Coronary artery (tissue), 2 donors: ENCODE results near the gene TTC7B.

ENCODE experiments used
- DNase-seq: peaks from one replicate; pipeline ENCODE4 v3.0.0-alpha.2; 2017; ENCODE audit warnings: low spot score
- H3K27ac ChIP-seq, 2 donors: fragments of 200-600 bp; sonication (generic); one replicate each; pipeline ENCODE4 v1.5.1; 2016 to 2019
- H3K4me3 ChIP-seq: fragments of 200-600 bp; sonication (generic); 2 replicates; pipeline ENCODE4 v1.5.1; 2016; ENCODE audit warnings: mild to moderate bottlenecking, moderate library complexity
- CTCF ChIP-seq: fragments of 200-600 bp; sonication (generic); IDR thresholded peaks from one replicate; pipeline ENCODE4 v1.5.1; 2019; ENCODE audit warnings: antibody characterized with exemption

Gene TTC7B

GRCh38 chr14:90704738-90705392, 111.4 kb downstream of the TTC7B start:
- Histone ChIP-seq H3K27ac (no peak overlapping the region), H3K4me3 (no peak overlapping the region)
- TF ChIP-seq CTCF = no peak
- DNase-seq = no peak

GRCh38 chr14:90703841-90704737, 112.1 kb downstream of the TTC7B start:
- no peak for DNase-seq
- no peak for TF ChIP-seq CTCF
- Histone ChIP-seq H3K27ac (no peak overlapping the region), H3K4me3 (no peak overlapping the region)

- H3K27ac ChIP-seq = no peak overlapping the region
- TF ChIP-seq CTCF = no peak
Measured at GRCh38 chr14:90700933-90701776, 115.1 kb downstream of the TTC7B start.

GRCh38 chr14:90699016-90699415, 117.2 kb downstream of the TTC7B start:
- TF ChIP-seq CTCF = no peak
- no peak for DNase-seq
- H3K4me3 ChIP-seq = no peak overlapping the region
- H3K27ac ChIP-seq = peak overlapping the region in 1 of 2 donors; percentile 70

More at GRCh38 chr14:90700933-90701776, 115.1 kb downstream of the TTC7B start:
- no peak for DNase-seq
- no peak overlapping the region for H3K4me3 ChIP-seq

GRCh38 chr14:90698379-90698869, 117.8 kb downstream of the TTC7B start:
- TF ChIP-seq CTCF = no peak
- peak; percentile 81 for DNase-seq
- Histone ChIP-seq H3K27ac (peak overlapping the region; percentile 35 to 70), H3K4me3 (no peak overlapping the region)

- Histone ChIP-seq H3K4me3 (peak overlapping the region; percentile 17), H3K27ac (peak overlapping the region; percentile 70)
- TF ChIP-seq CTCF = peak; percentile 73
- peak; percentile 88 for DNase-seq
Measured at GRCh38 chr14:90697577-90698206, 118.5 kb downstream of the TTC7B start.
